GM04504 (cell line): ENCODE results near the gene ATE1.
"Not testable (repeated sequence)": the region's sequence is repeated elsewhere in the genome, so short reads cannot be mapped to it uniquely, and the experiment has no call there.

Experiments used
- DNase-seq: peaks from one replicate; pipeline ENCODE4 v3.0.0-alpha.2; 2012; ENCODE audit warnings: low read depth

Gene ATE1

GRCh38 chr10:121788115-121788514 lies 139.7 kb downstream of the ATE1 start:
- no peak for DNase-seq

GRCh38 chr10:121787169-121787568 lies 140.7 kb downstream of the ATE1 start:
- no peak for DNase-seq

DNA sequence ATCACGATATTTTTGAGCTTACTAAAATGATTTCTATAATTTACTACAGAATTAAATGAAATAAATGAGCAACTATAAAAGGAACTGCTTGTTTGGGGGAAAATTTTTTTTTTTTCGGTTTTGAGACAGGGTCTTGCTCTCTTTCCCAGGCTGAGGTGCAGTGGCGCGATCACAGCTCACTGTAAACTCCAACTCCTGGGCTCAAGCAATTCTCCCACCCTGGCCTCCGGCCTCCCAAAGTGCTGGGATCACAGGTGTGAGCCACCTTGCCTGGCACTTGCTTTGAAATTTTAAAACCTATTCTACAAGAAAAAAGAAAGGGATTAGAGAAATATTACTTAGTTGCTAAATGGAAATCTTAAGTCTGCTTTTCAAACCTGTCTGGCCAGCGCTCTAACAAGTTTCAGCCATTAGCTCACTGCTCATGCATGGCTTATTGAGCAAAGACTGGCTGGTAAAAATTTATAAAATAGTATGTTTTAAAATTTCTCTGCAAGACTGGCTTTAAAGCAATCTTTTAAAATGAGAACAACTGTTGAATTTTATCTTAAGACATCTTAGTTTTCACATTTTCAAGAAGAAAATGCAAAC lies 144.0 kb downstream of the ATE1 start:
- no peak for DNase-seq

GRCh38 chr10:121781101-121781500 lies 146.7 kb downstream of the ATE1 start:
- DNase-seq, result no peak

DNA sequence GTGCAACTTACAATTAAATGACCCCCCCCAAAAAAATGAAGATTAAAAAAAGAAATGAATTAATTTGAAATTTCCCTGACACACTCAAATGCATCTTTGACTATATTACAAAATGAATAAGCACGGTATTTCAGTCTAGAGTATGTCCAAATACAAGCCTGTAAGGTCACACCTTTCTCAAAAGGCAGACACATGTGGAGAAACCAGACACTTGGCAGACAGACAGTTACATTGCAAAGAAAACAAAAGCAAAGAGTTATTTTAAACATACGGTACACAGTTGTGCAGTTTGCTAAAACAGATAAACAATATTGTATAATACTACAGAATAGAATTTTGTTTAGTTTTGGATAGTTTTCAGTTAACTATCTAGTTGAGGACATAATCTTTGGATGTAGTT lies 153.0 kb downstream of the ATE1 start:
- no peak for DNase-seq

GRCh38 chr10:121774404-121774803 lies 153.4 kb downstream of the ATE1 start:
- no peak for DNase-seq

GRCh38 chr10:121772884-121773283 lies 154.9 kb downstream of the ATE1 start:
- no peak for DNase-seq

DNA sequence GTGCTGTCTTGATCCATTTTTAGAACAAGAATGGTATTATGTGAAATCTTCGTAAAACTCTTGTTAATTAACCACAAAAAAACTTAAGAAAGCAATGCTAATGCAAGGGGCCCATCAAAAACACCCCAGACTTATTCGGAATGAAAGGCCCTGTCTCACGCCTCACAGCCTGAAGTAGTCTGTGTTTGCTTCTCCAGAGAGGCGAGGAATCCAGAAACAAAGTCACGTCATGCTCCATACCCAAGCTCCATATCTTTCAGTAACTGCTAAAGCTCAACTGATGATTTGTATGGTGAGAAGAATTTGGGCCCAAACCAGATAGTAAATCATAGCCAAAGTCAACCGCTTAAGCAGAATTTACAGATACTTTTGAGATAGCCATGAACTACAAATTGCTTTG lies 155.4 kb downstream of the ATE1 start:
- DNase-seq, result no peak

DNA sequence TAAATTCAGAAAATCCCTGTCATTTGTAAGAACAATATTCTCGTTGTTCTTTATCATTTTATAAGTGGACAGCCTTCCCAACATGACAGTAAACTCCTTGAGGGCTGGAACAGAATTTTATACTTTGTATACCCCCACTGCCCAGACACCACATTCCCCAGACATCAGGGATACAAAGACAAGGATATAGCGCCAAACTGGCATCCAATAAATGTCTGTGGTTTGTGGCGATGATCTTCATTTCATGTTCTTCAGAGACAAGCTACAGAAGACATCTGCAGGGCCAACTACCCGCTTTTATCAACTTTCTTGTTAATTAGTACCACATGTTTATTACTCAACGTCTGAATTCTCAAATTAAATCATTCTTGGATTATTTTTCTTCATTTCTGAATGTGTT lies 155.9 kb downstream of the ATE1 start:
- DNase-seq, result peak; percentile 33

DNA sequence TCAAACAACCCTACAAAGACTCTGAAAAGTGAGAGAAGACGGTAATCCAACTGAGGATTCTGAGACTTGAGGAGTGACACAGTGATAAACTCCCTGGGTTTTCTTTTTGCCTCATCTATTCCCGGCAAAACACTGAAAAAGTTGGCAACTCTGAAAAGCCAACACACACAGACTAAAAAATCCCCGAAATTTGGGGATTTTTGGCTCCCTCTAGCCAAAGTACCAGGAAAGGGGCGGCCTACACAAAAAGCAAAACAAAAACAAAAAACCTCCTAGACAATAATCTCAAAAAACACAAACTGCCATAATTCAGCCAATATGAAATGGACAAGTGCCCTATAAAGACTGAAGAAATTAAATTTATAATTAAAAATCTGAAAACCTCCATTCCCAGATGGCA lies 161.4 kb downstream of the ATE1 start:
- no peak for DNase-seq

DNA sequence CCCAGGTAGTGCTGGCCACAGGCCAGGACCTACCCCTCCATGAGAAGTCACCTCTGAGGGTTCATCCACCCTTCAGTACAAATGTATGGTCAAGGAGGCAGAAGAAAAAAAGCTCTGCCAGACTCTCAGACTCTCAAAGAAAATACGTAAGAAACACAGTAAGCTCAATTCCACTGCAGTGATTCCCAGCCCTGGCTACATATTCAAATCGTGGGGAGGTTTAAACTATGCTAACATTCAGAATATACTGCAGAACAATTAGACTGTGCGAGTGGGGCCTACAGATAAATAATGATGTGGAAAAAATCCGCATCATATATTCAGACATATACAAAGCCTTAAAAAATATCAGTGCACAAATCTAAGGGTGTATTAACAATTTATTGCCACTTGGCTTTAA lies 162.6 kb downstream of the ATE1 start:
- no peak for DNase-seq

GRCh38 chr10:121764233-121764942 lies 163.4 kb downstream of the ATE1 start:
- DNase-seq, result no peak

DNA sequence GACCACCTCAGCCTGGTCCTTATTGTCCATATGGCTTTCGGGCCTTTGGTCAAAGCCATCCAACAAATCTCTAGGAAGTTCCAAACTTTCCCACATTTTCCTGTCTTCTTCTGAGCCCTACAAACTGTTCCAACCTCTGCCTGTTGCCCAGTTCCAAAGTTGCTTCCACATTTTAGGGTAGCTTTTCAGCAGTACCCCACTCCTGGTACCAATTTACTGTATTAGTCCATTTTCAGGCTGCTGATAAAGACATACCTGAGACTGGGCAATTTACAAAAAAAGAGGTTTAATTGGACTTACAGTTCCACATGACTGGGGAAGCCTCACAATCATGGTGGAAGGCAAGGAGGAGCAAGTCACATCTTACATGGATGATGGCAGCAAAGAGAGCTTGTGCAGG lies 170.6 kb downstream of the ATE1 start:
- not testable (repeated sequence) for DNase-seq

DNA sequence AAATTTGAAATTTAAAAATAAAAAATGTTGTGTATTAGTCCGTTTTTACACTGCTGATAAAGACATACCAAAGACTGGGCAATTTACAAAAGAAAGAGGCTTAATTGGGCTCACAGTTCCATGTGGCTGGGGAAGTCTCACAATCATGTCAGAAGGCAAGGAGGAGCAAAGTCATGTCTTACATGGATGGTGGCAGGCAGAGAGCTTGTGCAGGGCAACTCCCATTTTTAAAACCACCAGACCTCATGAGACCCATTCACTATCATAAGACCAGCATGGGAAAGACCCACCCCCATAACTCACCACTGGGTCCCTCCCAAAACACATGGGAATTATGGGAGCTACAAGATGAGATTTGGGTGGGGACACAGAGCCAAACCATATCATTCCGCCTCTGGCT lies 172.3 kb downstream of the ATE1 start:
- not testable (repeated sequence) for DNase-seq

- no peak for DNase-seq
Measured at GRCh38 chr10:121754666-121755065, 173.2 kb downstream of the ATE1 start.

GRCh38 chr10:121753726-121754476 lies 173.9 kb downstream of the ATE1 start:
- DNase-seq, result peak; percentile 63

DNA sequence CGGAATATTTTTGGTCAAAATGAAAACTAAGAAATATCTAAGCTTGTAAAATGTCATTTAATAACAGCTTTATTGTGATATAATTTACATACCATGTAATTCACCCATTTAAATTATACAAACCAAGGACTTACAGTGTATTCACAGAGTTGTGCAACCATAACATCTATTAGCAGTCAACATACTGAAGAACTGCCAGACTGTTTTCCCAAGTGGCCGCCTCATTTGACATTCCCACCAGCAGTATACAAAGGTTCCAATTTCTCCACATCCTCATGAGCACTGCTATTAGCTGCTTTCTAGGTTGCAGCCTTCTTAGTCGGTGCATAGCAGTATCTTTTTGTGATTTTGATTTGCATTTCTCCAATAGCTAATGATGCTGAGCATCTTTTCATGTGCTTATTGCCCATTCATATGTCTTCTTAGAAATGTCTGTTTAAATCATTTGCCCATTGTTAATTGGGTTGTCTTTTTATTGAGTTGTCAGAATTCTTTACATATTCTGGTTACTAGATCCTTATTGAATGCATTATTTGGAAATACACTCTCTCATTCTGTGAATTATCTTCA lies 176.6 kb downstream of the ATE1 start:
- DNase-seq, result no peak

DNA sequence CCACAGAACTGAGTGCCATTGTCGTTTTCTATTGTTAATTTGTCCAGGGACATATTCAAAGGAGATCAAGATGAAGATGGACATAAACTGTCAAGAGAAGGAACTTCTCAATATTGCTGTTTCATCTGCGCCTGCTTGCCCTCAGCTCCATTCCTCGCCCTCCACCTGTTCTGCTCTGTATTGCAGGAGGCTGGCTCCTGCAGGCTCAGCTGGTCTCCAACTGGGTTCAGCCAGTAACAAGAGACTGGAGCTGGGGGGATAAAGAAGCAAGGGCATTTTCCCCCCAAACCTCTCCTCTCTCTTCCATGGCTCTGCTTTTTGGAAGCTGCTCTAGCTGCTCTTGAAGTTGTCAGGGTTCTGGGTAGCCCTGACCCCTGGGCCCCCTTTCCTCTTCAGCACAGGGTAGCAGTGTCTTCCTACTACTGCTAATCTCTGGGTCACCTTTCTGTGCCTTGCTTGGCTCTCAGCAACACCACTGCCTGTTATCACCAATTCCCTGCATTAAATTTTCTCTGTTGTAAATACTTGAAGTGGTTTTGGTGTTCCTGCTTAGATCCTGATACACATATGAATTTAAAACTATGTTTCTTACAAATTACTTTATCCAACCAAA lies 180.6 kb downstream of the ATE1 start:
- no peak for DNase-seq

- DNase-seq, result no peak
Measured at GRCh38 chr10:121741248-121741792, 186.5 kb downstream of the ATE1 start.

DNA sequence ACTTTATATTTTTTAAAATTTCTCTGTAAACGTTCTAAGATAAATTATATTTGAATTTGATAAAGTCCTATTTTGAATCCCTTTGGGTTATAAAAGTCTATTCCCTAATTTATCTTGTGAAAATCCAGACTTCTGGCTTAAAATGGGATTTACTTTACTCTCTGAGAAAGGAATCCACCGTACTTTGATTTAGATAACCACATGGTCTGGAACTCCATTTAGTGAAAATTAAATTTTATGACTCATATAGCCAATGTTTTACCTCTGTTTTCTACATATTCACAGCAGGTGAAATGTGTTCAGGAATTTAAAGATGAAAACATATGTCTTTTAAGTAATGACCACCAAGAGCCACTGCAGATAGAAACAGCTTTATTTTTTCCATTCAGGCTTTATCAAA lies 187.8 kb downstream of the ATE1 start:
- no peak for DNase-seq

- no peak for DNase-seq
Measured at GRCh38 chr10:121739114-121739513, 188.7 kb downstream of the ATE1 start.
